Large intestine (tissue), 3 donors: ENCODE results near the gene DDX11. TPM values are rescaled to one million over a fixed set of nuclear protein-coding genes. Genes with fewer than 3 reads are reported as not detected.
"Not testable (repeated sequence)": the region's sequence is repeated elsewhere in the genome, so short reads cannot be mapped to it uniquely, and the experiment has no call there.

ENCODE experiments used
- DNase-seq, 2 donors: peaks; one replicate each; pipeline versions ENCODE4 v3.0.0 to v3.0.0-alpha.2; 2013
- H3K27ac ChIP-seq: one replicate; pipeline ENCODE4 v1.5.1; 2013; ENCODE audit warnings: low read length
- H3K27me3 ChIP-seq: 2 replicates; pipeline ENCODE4 v1.6.1; 2013; ENCODE audit warnings: low read length; ENCODE audit not compliant: control insufficient read depth, insufficient read depth
- H3K36me3 ChIP-seq: 2 replicates; pipeline ENCODE4 v1.6.1; 2013; ENCODE audit warnings: low read length; ENCODE audit not compliant: control insufficient read depth, insufficient read depth
- H3K4me1 ChIP-seq: one replicate; pipeline ENCODE4 v1.6.1; 2013; ENCODE audit warnings: low read length; ENCODE audit not compliant: control insufficient read depth, insufficient read depth
- H3K4me3 ChIP-seq: one replicate; pipeline ENCODE4 v1.5.1; 2013; ENCODE audit warnings: low read length
- H3K9me3 ChIP-seq: one replicate; pipeline ENCODE4 v1.6.1; 2013; ENCODE audit warnings: mild to moderate bottlenecking, low read depth, low read length, moderate library complexity; ENCODE audit not compliant: control insufficient read depth
- WGBS: methylation state at CpG from one replicate; pipeline ENCODE4 v1.1.5; 2013; ENCODE audit warnings: low lambda C conversion rate; ENCODE audit not compliant: insufficient coverage; 5-methylcytosine and 5-hydroxymethylcytosine counted together
- polyA plus RNA-seq: library from polyadenylated mRNA; unstranded; fragments of 120-200 nt; gene quantifications from one replicate; pipeline ENCODE4 v1.2.1, GENCODE V29; 2013

Gene DDX11
- polyA plus RNA-seq, 1 donor, result 22.9 TPM

- DNase-seq, result no peak
- no peak overlapping the region for H3K4me3 ChIP-seq
- H3K36me3 ChIP-seq, result no peaks in the 10 kb centered on the region
- H3K9me3 ChIP-seq, result no peaks in the 10 kb centered on the region
- H3K4me1 ChIP-seq, result no peaks in the 10 kb centered on the region
- whole genome bisulfite sequencing, result 72% methylated on average over 2 of the region's 4 CpGs
- no peaks in the 10 kb centered on the region for H3K27me3 ChIP-seq
- no peak overlapping the region for H3K27ac ChIP-seq
Measured at GRCh38 chr12:31057671-31058070, 16.0 kb upstream of the DDX11 start.

GRCh38 chr12:31066196-31066595 lies 7.5 kb upstream of the DDX11 start:
- H3K4me3 ChIP-seq, H3K27me3 ChIP-seq, H3K27ac ChIP-seq, H3K4me1 ChIP-seq, H3K36me3 ChIP-seq, DNase-seq, H3K9me3 ChIP-seq: not testable (repeated sequence)
- no CpG with 5 or more reads among the region's 3 CpGs for WGBS

GRCh38 chr12:31067656-31068055 lies 6.0 kb upstream of the DDX11 start:
- not testable (repeated sequence) for H3K27me3 ChIP-seq, DNase-seq, H3K36me3 ChIP-seq, H3K4me3 ChIP-seq, H3K4me1 ChIP-seq, H3K9me3 ChIP-seq, H3K27ac ChIP-seq
- WGBS, result no CpG with 5 or more reads among the region's 2 CpGs

- H3K36me3 ChIP-seq, H3K27me3 ChIP-seq, DNase-seq, H3K27ac ChIP-seq, H3K9me3 ChIP-seq, H3K4me3 ChIP-seq, H3K4me1 ChIP-seq: not testable (repeated sequence)
- WGBS, result no CpG with 5 or more reads among the region's 53 CpGs
Measured at GRCh38 chr12:31070971-31071740, 2.5 kb upstream of the DDX11 start.

GRCh38 chr12:31072962-31073361 lies 698 bp upstream of the DDX11 start:
- no CpG with 5 or more reads among the region's 6 CpGs for WGBS
- H3K27ac ChIP-seq, H3K4me1 ChIP-seq, H3K9me3 ChIP-seq, H3K36me3 ChIP-seq, H3K27me3 ChIP-seq: not testable (repeated sequence)
- peak overlapping the region; percentile 75 for H3K4me3 ChIP-seq
- peak in 1 of 2 donors; percentile 24 for DNase-seq

- H3K4me1 ChIP-seq, H3K36me3 ChIP-seq, H3K27me3 ChIP-seq, H3K9me3 ChIP-seq: not testable (repeated sequence)
- peak overlapping the region; percentile 75 for H3K27ac ChIP-seq
- peak overlapping the region; percentile 75 for H3K4me3 ChIP-seq
- DNase-seq, result peak in 1 of 2 donors; percentile 40
- WGBS, result no CpG with 5 or more reads among the region's 16 CpGs
Measured at GRCh38 chr12:31074333-31074874, 744 bp downstream of the DDX11 start.

GRCh38 chr12:31076150-31076549 lies 2.5 kb downstream of the DDX11 start:
- H3K4me1 ChIP-seq, H3K4me3 ChIP-seq, H3K27me3 ChIP-seq, H3K36me3 ChIP-seq, H3K9me3 ChIP-seq, H3K27ac ChIP-seq, DNase-seq: not testable (repeated sequence)
- no CpG with 5 or more reads among the region's 11 CpGs for WGBS

- H3K27ac ChIP-seq, H3K27me3 ChIP-seq, DNase-seq, H3K4me3 ChIP-seq, H3K9me3 ChIP-seq, H3K4me1 ChIP-seq, H3K36me3 ChIP-seq: not testable (repeated sequence)
- no CpG with 5 or more reads among the region's 4 CpGs for WGBS
Measured at GRCh38 chr12:31077095-31077494, 3.4 kb downstream of the DDX11 start.

GRCh38 chr12:31077998-31078397 lies 4.3 kb downstream of the DDX11 start:
- not testable (repeated sequence) for H3K4me1 ChIP-seq, H3K27ac ChIP-seq, H3K4me3 ChIP-seq, H3K27me3 ChIP-seq, H3K9me3 ChIP-seq, DNase-seq, H3K36me3 ChIP-seq
- no CpG with 5 or more reads among the region's 8 CpGs for WGBS

GRCh38 chr12:31079421-31079820 lies 5.8 kb downstream of the DDX11 start:
- H3K4me1 ChIP-seq, H3K36me3 ChIP-seq, DNase-seq, H3K27ac ChIP-seq, H3K27me3 ChIP-seq, H3K9me3 ChIP-seq, H3K4me3 ChIP-seq: not testable (repeated sequence)
- WGBS, result no CpG with 5 or more reads among the region's 6 CpGs

GRCh38 chr12:31080221-31080620 lies 6.6 kb downstream of the DDX11 start:
- not testable (repeated sequence) for H3K9me3 ChIP-seq, DNase-seq, H3K36me3 ChIP-seq, H3K27ac ChIP-seq, H3K4me3 ChIP-seq, H3K27me3 ChIP-seq, H3K4me1 ChIP-seq
- no CpG with 5 or more reads among the region's 6 CpGs for WGBS
